COLO829 (cell line): ENCODE results near the gene GATB.

Experiments
- DNase-seq: peaks from one replicate; pipeline ENCODE4 v3.0.0; 2012; ENCODE audit warnings: low spot score

Gene GATB

DNA sequence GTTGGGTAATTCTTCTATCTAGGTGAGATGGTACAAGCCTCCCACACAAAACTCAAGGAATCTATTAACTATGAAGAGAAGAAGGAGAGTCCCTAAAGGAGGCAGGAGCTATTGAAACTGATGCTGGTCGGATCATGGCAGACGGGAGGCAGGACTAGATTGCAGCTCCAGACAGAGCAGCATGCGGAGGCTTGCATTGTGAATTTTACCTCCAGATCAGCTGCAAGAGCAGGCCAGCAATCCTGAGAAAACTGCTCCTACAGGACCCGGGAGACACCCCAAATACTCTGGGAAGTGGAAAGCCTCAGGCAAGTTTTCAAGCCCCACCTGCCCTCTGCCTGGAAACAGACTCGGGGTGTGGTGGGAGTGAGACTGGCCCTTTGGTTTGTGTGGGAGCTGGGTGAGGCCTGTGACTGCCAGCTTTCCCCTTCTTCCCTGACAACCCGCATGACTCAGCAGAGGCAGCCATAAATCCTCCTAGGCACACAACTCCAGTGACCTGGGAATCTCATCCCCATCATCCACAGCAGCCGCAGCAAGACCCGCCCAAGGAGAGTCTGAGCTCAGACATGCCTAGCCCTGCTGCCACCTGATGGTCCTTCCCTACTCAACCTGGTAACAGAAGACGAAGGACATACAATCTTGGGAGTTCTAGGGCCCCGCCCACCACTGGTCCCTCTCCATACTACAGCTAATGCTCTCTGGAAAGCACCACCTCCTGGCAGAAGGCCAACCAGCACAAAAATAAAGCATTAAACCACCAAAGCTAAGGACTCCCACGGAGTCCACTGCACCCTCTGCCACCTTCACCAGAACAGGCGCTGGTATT, 30.9 kb downstream of the GATB start:
- DNase-seq: no peak

DNA sequence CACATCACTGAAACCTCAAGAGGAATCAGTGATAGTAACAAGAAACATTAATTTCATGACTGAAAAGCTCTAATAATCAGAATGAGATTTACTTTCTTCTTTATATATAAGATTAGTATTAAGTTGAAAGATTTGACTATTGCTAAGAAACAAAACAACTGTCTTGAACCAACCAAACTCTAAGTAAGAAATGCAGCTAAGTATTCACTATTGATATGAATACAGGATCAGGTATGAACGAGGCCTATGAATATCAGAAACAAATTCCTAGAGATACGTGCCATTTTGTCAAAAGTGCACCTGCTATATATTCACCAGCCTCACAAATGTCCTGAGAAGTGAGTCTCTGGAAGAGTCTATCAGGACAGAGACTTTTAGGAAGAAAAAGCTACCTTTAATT, 32.1 kb downstream of the GATB start:
- DNase-seq: no peak

DNA sequence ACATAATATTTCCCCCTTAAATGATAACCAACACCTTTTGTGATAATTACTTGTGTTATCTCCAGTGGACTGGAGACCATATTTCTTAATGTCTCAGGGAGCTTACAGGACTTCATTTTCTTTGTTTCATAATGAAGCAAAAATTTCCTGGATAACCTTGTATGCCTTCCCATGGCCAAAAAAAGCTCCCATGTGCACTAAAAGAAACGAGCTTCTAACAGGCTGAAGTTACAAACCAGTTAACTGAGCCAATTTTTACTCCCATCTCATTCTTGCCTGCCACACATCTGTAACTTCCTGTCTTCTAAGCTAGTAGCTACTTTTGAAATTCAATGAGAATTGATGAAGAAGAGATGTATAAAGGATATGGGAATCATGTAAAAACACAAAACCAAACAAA, 32.8 kb downstream of the GATB start:
- no peak for DNase-seq

DNA sequence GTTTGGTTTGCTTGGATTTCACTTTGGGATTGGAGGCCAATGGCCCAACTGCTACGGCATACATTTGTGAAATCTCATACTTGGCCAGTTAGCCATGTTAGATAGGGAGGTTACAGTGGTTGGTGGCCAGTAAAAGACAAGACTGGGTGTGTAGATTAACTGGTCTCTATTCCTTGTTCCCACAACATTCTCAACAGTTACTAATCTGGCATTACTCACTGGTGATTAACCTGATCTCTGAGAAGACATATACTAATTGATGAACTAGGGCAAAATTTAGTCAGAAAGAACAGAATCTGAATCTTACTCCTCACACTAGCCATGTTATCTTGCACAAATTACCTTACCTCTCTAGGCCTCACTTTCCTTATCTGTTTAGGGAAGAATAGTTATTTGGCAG, 33.4 kb downstream of the GATB start:
- DNase-seq: no peak

- no peak for DNase-seq
Observed at GRCh38 chr4:151725087-151725486, 35.7 kb downstream of the GATB start.

GRCh38 chr4:151721916-151722315, 38.9 kb downstream of the GATB start:
- no peak for DNase-seq

DNA sequence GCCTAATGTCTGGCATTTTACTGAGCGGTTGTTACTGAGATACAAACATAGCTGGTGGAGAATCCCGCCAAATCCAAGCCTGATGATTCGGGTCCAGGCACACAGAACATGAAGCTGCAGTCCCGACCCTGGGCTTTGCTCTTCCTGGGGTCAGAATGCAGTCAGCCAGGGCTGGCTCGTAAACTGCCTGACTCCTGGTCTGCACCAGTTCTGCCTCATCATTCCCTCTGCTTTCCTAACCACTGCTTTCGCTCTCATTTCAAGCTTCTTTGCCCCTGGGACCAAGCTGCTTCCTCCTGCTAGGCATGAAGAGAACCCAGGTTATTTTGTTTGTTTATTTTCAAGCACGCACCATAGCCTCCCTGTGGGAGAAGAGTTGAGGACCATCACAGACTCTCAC, 39.3 kb downstream of the GATB start:
- DNase-seq: no peak

GRCh38 chr4:151719956-151720334, 40.9 kb downstream of the GATB start:
- DNase-seq: no peak

GRCh38 chr4:151718984-151719955, 41.5 kb downstream of the GATB start:
- DNase-seq: no peak

GRCh38 chr4:151717909-151718628, 42.7 kb downstream of the GATB start:
- DNase-seq: no peak

DNA sequence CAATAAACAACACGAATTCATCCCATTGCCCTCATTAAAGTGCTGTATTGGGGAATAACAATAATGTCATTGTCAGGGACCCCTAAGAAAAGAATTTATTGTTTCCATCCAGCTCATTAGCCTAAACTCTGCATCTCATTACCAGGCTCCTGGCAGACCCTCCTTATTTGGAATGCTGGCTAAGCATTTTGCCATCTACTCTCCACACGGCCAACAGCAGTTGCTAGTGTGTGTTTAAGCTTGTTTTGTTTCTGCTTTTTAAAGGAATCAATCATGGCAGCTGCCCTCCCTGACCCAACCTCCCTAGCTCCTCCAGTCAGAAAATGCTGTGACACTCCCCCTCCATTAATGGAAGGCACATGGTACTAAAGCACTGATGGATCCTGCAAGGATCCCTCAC, 43.5 kb downstream of the GATB start:
- DNase-seq: no peak

DNA sequence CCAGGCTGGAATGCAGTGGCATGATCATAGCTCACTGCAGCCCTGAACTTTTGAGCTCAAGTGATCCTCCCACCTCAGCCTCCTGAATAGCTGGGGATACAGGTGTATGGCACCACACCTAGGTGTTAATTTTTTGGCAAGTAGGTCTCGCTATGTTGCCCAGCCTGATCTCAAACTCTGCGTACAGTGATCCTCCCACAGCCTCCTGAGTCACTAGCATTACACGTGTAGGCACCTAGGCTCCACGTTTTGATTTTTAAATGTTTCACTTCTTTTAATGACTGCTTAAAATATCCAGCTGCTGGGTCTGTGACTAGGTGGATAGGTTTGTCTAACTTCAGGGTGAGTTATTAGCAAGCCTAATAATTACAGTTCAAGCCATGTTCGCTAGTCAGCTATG, 44.5 kb downstream of the GATB start:
- no peak for DNase-seq

DNA sequence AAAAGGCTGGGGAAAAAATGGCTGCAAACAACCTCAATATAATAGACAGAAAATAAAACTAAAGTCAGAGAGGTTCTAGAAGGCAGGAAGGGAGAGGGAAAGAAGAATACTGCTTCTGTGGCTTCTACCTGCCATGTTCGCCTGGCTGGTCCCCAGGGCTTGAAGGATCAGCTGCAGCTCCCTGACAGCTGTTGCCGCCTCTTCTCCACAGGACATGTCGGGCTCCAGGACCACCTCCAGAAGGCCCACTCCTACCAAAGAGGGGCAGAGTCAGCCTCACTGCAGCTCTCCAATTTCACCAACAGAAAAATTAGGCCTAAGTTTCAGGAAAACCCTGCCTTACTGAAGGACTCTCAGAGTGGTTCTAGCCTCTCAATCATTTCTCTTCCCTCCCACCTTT, 44.9 kb downstream of the GATB start:
- DNase-seq: no peak

GRCh38 chr4:151712777-151713176, 48.0 kb downstream of the GATB start:
- DNase-seq: no peak

GRCh38 chr4:151711646-151712045, 49.2 kb downstream of the GATB start:
- no peak for DNase-seq

DNA sequence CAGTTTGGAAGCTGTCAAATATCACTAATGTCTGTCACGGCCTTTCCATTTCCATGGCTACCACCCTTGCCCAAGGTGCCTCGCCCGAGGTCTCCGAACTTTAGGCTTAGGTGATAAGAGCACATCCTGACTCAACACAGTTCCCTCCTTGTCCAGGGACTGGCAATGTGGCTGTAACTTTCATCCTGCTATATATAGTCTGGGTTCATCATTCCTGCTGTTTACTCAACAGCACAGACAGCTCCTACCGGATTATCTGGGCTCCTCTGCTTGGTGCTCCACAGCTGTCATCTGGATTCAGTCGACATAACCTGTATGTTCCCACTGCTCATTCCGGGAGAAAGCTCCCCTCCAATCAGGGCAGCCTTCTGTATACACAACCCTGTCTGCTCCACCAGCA, 51.2 kb downstream of the GATB start:
- DNase-seq: no peak

GRCh38 chr4:151709071-151709470, 51.7 kb downstream of the GATB start:
- no peak for DNase-seq

- DNase-seq: no peak
Observed at GRCh38 chr4:151708100-151708499, 52.7 kb downstream of the GATB start.

DNA sequence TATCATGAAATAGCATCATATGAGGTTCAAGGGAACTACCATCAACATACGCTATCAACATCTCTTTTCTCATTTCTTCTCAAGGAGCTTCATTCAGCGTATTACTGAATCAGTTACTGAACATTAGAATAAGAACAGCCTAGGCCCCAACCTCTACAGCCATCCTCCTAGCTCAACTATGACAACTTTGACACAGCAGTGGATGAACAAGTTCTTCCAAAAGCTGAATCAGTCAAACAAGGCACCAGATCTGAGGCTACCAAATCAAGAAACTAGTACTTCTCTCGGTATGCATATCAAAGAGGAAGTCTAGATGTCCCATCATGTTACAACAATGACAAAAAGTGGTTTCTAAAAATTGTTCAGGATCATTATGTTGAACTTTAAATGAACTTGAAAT, 57.4 kb downstream of the GATB start:
- no peak for DNase-seq

- DNase-seq: no peak
Observed at GRCh38 chr4:151702256-151702655, 58.6 kb downstream of the GATB start.

DNA sequence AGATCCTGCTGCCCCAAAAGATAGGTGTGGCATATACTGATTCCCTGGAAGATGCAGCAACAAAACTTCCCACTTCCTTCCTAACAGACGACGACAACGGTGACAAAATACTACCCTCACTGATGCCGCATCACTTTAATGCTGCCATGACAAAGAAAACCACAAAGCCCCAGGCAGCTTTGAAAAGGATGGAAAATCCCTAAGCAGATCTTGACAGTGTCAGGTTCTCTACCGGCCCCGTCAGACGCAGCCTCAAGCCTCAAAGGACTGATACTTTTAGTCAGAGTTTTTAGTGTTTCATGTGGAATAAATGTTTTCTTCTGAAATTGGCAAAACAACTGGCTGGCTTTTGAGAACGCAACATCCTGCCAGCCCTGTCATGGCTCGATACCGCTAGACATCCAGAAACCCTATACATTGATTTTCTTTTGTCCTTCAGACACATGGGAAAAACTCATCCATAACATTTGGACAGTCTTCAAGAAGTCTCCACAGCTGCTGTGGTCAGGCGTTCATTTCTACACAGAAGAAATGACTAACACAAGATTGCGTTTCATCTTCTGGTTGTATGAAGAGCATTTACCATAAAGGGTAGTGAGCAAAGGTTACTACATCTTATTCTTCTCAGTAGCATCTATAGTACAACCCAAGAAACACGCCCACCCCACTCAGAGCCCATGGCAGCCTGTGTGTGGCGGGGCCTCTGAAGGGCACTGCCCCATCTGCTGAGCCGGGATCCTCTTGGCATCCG, 60.1 kb downstream of the GATB start:
- no peak for DNase-seq

- no peak for DNase-seq
Observed at GRCh38 chr4:151698213-151698612, 62.6 kb downstream of the GATB start.
